HG03565 (cell line): ENCODE measurements around the gene MROH8.
"Not testable (repeated sequence)": the region's sequence is repeated elsewhere in the genome, so short reads cannot be mapped to it uniquely, and the experiment has no call there.

ENCODE experiments used
- ATAC-seq: cut with Tn5 transposase; IDR thresholded peaks from one replicate; pipeline ENCODE4 v1.9.1; 2021; ENCODE audit warnings: mild to moderate bottlenecking, moderate library complexity; ENCODE audit not compliant: unreplicated experiment

The MROH8 gene

DNA sequence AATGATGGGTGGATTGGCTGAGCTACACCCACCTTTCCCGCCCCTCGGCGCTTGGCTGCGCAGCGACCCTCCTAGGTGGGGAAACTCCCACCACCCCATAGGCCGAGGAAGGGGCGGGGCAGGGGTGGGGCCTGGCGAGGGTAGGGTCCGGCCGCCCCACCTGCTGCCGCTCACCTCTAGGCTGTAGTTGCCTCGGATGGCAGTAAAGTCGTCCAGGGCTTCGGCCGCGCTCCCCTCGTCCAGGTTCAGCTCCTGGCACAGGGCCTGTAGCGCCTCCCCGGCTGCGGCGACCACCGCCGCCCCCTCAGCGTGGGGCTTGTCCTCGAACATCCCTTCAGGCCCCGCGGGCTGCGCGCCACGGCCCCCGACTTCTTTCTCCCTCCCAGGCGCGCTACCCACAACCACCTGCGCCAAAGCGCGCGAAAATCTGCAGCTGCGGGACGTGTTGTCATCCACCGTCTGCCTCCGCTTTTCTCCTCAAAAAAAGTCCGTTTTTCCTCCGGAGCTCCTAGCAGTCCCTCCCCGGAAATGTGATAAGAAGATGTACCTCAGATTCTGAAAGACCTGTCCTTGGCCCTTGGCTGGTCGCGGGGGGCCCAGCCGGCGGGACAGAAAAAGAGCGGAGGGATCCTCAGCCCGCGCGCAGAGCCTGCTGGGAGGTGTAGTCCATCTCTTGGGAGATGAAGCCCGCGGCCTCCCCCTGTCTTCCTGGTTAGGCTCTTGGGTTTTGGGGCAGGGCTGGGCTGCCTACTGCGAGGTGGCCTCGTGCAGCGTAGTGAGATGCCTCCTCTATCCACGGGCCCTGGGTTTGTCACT is 83.5 kb downstream of the MROH8 start, which contains the start of gene RBL1:
TSS of gene RBL1 (minus strand) at position 399 of the 816 bp plus-strand sequence. CDS start at position 330, 69 bp downstream.
- ATAC-seq: peak; percentile 46

DNA sequence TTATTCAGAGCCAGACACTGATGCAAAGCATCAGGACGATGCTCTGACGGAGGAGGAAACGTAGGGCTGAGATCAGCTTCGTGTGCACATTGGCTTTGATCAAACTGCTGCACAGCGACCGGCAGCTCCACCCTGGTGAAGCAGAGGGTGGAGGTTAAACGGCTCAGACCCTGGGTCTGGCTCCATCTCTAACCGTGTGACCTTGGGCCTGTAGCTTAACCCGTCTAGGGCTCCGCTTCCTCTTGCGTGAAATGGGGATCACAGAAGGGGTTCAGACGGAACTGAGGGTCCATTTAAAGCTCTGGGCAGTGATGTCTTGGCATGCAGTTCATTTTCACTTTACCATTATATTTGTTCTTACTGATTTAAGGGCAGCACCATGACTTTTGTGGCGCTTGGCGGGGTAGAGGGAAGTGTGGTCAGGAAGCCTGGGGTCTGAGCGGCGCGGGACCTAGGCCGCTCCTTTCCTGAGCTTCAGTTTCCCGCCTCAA is 84.2 kb downstream of the MROH8 start:
- peak; percentile 19 for ATAC-seq

DNA sequence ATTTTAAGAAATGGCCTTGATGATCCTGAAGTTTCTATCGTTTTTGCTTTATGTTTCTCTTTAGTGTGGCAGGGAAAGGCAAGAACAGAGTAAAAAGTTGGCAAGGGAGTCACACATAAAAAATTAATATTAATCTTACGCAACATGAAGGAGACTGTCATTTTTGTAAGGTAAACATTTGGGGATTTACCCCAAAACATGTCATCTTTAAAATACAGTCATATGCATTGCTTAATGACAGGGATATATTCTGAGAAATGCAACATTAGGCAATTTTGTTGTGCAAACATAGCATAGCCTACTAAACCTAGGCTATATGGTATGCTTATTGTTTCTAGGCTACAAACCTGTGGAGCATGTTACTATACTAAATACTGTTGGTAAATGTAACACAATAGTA is 88.9 kb downstream of the MROH8 start:
- no peak for ATAC-seq

DNA sequence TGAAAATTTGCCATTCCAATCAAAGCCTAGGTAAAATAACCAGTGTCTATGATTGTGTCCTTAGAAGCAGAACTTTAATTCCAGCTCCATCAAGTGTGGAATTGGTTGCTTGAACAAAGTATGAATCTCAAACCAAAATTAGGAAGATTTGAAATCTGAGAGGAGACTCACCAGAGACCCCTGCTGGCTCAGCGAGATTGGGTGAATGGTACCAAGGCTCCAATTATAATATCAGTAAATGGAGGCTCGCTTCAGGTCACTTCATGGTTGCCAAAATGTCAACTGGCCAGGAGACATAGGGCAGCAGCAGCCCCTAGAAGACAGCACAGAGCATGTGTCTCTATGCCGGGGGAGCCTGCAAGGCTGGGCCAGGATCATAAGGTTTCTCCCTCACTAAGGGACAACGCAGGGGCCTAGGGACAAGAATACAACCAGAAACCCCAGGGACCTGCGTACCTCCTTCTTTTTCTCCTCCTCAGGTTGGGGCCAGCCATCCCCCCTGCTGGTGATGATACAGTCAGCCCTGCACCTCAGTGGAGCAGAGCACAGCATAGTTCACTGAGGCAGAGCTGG is 97.5 kb downstream of the MROH8 start:
- ATAC-seq: no peak

DNA sequence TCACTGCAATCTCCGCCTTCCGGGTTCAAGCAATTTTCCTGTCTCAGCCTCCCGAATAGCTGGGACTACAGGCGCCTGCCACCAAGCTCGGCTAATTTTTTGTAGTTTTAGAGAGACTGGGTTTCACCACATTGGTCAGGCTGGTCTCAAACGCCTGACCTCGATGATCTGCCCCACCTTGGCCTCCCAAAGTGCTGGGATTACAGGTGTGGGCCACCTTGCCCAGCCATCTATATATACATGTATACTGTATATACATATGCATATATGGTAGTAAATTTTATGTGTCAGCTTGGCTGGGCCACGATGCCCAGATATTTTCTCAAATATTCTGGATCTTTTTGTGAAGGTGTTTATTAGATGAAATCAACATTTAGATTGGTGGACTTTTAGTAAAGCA is 102.3 kb downstream of the MROH8 start:
- ATAC-seq: no peak

DNA sequence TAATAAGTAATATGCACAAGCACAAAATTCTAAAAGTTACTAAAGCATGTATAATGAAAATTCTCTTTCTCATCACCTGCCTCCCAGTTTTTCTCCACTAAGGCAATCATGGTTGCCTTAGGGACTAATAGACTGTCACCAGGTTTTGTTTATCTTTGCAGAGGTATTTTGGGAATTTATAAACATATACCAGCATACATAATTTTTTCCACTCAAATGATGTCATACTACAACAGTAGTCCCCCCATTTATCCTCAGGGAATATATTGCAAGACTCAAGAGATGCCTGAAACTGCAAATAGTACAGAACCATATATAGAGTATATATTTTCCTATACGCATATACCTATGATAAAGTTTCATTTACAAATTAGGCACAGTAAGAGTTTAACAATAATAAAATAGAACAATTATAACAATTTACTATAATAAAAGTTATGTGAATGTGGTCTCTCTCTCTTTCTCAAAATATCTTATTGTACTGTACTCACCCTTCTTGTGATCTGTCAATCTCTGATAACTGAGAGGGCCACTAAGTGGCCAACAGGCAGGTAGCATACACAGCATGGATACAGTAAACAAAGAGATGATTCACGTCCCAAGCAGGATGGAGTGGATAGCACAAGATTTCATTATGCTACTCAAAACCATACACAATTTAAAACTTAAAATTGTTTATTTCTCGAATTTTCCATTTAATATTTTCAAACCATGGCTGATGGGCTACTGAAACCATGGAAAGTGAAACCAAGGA is 103.2 kb downstream of the MROH8 start:
- no peak for ATAC-seq

DNA sequence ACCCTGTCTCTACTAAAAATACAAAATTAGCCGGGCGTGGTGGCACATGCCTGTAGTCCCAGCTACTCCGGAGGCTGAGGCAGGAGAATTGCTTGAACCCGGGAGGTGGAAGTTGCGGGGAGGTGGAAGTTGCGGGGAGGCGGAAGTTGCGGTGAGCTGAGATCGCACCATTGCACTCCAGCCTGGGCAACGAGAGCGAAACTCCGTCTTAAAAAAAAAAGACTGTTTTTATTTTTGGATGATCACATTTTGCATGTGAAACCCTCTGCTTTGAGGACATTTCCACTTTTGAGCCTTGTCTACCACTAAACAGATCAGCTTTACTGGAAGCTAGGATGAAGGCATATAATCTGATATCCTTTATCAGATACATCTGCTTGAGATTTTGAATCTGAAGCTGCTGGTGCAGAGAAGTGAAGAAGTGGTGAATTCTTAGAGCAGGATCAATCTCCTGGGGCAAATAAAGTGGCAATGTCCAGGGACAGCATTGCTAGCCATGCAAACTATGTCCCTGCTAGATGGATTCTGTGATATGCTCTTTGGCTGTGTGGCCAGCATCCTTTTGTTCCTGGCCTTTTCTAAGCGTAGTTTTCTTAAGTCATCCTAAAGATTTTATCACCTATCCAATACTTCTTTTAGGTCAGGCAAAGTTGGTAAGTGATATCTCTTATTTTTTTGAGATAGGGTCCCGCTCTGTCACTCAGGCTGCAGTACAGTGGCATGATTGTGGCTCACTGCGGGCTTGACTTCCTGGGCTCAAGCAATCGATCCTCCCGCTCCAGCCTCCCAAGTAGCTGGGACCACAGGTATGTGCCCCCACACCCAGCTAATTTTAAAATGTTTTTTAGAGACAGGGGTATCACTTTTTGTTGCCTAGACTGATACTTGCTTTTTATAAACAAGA is 106.8 kb downstream of the MROH8 start:
- ATAC-seq: no peak

DNA sequence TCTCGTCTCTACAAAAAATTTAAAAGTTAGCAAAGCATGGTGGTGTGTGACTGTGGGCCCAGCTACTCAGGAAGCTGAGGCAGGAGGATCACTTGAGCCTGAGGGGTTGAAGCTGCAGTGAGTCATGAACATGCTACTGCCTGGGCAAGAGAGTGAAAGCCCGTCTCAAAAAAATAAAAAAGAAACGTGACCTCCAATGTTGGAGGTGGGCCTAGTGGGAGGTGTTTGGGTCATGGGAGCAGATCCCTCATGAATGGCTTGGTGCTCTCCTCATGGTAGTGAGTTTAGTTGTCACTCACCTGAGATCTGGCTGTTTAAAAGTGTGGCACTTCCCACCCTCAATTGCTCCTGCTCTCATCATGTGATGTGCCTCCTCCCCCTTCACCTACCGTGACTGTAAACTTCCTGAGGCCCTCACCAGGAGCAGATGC is 107.9 kb downstream of the MROH8 start:
- ATAC-seq: no peak

DNA sequence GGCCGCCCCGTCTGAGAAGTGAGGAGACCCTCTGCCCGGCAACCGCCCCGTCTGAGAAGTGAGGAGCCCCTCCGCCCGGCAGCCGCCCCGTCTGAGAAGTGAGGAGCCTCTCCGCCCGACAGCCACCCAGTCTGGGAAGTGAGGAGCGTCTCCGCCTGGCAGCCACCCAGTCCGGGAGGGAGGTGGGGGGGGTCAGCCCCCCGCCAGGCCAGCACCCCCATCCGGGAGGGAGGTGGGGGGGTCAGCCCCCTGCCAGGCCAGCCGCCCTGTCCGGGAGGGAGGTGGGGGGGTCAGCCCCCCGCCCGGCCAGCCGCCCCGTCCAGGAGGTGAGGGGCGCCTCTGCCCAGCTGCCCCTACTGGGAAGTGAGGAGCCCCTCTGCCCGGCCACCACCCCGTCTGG is 109.8 kb downstream of the MROH8 start:
- ATAC-seq: not testable (repeated sequence)

DNA sequence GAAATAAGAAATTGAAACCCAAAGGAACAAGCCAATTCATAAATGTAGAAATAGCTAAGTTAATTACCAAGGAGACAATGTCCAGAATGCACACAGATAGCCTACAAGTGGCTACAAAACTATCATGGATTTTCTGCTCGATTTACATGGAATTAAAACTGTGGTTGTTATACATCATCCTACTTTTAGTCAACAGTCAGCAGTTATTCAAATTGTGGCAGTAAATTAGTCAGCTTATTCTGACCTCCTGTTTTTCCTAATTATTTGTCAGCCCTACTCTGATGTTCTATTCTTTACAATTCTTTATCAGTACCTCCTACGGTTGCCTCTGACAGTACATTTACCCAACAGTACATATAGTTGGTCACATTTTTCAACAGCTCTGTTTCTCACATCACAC is 113.2 kb downstream of the MROH8 start:
- ATAC-seq: no peak

DNA sequence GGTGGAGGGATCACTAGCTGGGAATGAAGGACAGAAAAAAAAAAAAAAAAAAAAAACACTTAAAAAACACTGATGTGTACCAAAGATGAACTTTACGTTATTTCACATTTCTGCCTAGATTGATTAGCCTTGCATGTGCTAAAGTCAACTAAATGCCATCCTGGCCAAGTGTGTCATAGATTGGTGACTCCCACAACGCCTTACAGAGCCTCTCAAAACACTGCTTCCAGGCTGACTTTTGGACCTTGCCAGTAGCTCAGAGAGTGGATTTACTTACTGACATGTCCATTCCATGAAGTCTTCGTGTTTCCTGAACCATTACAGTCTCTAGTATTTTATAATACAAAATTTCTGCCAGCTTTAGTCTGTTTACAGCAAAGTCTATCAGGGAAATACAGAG is 124.1 kb downstream of the MROH8 start:
- ATAC-seq: no peak

DNA sequence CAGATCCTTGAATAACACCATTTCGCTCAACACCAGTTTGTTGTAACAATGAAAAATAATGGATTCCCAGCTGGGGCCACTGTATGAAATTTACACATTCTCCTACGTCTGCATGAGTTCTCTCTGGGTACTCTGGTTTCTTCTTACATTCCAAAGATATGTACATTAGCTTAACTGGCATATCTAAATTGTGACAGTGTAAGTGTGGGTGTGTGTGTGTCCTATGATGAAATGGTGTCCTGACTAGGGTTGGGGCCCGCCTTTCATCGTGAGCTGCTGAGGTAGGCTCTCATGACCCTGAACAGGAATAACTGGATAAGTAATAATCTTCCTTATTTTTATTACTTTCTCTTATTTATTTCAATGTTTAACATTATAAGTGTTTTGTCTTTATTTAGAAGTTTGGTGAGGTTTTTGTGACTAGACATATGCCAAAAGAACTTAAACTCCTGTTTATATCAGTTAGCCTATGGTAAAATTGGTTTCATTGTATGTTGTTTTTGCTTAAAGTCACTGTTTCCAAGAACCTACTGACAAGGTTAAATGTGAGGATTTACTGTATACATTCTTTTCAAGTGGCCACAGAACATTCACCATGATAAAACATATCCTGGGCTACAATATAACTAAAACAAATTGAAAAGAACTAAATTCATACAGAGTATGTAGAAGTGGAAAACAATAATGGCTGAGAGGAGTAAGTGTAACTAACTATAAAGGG is 126.0 kb downstream of the MROH8 start:
- no peak for ATAC-seq
